Embryonic facial prominence (tissue), 1 donor: ENCODE data around the gene CTIF.

ENCODE experiments used
- DNase-seq: peaks from one replicate; pipeline ENCODE4 v3.0.0-alpha.2; 2016; ENCODE audit errors: extremely low spot score

The CTIF gene

DNA sequence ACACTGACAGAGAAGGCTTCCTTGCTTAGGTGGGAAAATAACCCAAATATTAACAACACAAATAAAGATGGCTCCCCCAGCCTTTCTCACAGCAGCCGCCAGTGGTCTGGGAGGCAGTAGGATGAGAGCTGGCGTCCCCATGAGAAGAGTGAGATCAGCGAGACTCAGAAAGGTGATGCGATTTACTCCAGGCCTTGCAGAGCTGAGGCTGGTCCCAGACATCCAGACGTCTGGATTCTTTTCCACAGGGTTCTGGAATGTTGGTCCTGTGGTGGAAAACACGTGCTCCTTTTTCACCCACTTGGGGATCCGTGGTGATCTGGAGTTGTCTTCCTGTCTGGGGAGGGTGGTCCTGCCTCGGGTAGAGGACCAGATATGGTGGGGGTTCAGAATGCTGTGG lies 190.6 kb downstream of the CTIF start:
- no peak for DNase-seq

DNA sequence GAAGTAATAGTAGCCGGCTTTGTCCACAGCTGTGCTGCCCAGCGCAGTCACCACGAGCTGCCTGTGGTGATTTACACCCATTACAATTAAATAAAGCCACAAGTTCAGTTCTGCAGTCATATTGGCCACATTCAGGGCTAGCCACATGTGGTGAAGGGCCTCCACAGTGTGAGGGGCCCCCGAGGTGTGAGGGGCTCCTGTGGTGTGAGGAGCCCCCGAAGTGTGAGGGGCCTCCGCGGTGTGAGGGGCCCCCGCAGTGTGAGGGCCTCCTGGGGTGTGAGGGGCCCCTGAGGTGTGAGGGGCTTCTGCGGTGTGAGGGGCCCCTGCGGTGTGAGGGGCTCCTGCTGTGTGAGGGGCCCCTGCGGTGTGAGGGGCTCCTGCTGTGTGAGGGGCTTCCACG lies 191.2 kb downstream of the CTIF start:
- no peak for DNase-seq

GRCh38 chr18:48732767-48733424 lies 194.1 kb downstream of the CTIF start:
- DNase-seq, result no peak

DNA sequence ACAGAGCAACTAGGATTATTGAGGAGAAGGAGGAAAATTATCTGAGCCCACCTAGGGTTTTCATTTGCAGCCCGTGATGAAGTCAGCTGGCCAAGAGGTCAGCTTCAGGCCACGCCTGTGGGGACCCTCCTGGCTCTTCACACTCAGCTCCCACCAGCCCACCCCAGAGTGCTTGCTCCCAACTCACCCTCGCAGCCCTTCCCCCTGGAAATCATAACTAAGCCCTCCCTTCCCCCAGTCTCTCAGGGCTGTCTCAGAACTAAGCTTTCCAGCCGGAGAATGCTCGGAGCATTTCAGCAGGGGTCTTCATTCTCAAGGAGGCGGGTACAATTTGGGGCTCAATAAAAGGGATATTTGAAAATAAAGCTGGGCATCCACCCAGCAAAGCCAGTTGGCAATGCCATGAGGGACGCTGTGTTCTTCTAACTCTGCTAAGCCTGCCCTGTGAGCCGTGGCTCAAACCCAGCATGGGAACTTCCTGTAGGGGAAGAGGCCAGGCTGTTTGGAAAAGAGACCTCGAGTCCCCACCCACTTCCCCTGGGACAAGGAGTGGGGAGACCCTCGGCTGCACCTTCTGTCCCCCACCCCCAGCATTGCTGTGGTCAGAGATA lies 194.9 kb downstream of the CTIF start:
- DNase-seq, result no peak

- no peak for DNase-seq
Observed at GRCh38 chr18:48734460-48734859, 195.6 kb downstream of the CTIF start.

DNA sequence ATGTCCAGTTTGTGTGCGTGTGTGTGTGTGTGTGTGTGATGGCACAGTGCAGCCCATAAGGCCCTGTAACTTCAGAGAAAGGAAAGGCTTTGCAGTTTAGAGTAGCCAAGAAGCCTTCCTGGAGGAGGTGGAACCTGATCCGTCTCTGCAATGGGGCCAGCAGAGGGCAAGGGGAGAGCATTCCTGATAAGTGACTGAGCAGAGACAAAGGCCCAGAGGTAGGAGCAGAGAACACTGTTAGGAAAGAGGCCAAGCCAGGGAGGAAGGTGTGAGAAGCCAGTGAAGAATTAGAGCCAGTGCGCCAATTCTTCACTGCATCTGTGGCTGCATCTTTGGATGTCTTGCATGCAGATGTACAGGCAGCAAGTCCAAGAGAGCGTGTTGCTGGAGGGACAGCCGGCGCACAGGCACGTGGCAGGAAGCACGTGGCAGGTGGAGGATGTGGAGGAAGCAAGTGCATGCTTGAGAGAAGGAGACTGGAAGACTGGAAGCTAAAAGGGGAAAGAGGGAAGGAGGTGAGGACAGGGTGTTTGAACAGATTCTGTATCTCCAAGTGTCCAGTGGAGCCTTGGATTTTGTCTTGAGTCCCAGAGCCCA lies 196.3 kb downstream of the CTIF start:
- DNase-seq, result no peak

DNA sequence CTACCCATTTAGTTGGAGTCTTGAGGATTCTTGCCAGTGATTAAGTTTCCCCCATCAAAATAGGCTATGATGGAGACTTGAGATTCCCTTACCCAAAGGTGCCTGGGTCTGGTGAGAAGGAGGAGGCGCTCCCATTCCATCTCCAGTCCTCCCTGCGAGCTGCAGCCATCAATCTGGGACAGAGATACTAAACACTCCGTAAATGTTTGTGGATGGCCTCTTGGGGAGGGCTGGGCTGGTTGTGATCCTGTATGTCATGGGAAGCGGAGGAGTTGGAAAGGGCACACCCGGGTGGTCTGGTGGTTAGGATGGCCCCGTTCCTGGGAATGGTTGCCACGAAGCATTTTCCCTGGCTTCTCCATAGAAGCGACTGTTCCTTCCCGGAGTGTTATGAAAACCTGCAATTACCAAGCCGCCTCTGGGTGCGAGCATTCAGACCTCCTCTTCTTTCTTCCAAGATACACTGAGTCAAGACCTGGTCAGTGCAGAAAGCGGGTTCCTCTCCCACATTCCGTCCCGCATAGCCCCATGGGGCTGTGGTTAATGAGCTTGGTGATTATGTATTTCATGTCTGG lies 196.9 kb downstream of the CTIF start:
- no peak for DNase-seq

GRCh38 chr18:48736321-48737260 lies 197.8 kb downstream of the CTIF start:
- no peak for DNase-seq

DNA sequence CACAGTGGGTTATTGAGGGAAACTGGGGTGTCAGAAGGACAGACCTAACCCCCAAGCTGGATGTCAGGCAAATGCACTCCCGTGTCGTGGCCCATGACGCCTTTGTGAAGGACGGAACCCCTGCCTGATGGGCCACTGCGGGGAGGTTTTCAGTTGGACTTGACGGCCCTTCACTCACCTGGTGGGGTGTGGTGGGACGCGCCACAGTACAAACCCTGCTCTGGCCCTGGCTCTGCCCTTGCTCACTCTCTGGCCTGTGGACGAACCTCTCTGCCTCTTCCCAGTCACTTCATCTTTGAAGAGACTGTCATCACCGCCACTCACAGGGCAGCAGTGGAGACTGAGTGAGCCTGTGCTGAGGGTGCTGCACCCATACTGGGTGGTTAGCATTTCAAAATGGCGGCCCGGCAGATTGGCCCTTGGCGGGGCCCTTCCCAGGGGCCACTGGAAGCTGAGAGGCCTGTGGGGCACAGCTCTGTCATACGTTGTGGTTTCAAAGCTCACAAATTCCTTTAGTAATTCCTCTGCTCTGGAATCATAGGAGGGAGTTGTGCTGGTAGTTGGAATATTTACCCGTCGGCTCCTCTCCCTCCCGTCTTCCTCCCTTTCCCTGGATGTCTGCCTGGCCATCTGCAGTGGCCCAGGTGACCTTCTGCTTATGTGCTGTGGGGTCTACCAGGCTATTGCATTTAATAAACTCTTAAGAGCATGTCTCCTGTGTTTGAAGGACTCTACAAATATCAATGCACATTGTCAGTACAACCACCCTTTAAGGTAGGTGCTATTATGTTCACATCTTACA lies 200.6 kb downstream of the CTIF start:
- no peak for DNase-seq

DNA sequence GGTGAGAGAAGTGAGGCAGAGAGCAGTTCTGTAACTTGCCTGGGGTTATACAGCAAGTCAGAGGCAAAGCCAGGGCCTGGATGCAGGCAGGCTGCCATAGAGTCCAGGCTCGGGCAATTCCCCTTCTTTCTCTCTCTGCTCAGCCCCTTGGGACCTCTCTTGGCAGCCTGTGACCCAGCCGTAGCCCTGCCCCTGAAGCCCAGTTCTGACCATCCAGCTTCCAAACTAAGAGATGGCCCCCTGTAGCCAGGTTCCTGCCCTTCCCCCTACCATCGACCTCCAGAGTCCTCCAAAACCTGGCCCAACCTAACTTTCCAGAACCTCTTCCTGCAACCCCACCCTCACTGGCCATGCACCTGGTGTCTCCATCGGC lies 201.2 kb downstream of the CTIF start:
- no peak for DNase-seq

GRCh38 chr18:48740851-48741485 lies 202.1 kb downstream of the CTIF start:
- no peak for DNase-seq

GRCh38 chr18:48741866-48742265 lies 203.0 kb downstream of the CTIF start:
- DNase-seq, result no peak

- DNase-seq, result no peak
Observed at GRCh38 chr18:48742304-48742703, 203.5 kb downstream of the CTIF start.

DNA sequence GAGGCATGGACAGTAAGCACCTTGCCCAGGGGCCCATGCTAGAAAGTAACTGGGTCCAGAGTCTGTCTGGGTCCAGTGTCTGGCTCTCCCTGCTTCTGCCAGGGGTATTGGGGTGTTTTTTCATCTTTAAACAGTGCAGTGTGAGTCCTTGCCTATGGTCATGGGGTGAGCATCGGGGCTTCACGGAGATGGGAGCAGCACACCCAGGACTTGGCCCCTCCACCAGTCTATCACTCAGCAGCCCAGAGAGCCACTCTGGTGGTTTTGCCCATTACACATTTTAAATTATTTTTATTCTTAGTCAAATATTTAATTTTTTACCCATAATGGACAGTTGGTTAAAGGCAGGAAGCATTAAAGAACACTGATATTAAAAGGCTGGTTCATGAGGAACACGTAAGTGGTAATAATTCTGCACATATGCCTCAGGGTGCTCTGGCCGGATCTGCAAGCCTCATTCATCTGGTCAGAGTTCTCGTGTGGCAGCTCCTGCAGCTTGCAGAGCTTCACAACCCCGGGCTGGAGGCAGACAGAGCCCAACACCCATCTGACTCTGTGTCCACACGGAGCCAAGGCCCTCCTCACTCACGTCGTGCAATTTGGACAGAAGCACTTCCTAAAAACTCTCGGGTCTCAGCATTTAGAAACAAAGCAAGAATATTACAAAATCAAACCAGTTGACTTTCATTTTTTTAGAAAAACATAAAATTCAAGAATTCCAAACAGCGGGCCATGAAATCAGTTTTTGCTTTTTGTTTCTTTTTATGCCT lies 204.1 kb downstream of the CTIF start:
- no peak for DNase-seq

- no peak for DNase-seq
Observed at GRCh38 chr18:48743886-48744285, 205.1 kb downstream of the CTIF start.

DNA sequence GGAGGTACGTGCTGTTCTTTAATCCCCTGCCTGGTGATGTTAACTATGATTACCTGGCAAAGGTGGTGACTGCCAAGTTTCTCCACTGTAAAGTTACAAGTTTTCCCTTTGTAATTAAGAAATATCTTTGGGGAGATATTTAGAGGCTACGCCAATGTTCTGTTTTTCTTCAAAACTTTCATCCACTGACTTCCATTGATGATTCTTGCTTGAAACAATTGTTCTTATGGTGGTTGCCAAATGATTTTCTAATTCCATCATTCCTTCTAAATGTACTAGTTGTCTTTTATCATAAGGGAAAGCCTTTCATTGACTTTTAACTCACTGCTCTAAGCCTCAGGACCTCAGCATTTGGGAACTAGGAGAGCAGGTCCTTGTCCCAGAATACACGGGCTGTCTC lies 206.5 kb downstream of the CTIF start:
- no peak for DNase-seq

DNA sequence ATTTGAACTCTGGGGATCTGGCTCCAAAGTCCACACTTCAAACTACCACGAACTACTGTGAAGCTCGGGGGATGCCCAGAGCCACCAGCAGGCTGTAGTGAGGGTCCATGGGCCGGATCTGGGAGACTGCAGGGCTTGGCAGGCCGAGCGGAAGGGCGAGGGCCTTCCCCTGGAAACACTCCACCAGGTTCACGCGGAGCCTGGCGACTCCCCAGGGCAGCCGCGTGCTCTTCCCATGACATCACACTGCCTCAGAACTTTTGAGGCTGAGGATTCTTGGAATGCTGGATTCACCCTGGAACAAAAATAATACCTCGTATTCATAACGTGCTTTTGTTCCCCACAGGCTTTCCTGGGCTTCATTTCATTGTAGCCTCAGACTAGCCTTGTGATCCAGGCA lies 210.9 kb downstream of the CTIF start:
- DNase-seq, result no peak

DNA sequence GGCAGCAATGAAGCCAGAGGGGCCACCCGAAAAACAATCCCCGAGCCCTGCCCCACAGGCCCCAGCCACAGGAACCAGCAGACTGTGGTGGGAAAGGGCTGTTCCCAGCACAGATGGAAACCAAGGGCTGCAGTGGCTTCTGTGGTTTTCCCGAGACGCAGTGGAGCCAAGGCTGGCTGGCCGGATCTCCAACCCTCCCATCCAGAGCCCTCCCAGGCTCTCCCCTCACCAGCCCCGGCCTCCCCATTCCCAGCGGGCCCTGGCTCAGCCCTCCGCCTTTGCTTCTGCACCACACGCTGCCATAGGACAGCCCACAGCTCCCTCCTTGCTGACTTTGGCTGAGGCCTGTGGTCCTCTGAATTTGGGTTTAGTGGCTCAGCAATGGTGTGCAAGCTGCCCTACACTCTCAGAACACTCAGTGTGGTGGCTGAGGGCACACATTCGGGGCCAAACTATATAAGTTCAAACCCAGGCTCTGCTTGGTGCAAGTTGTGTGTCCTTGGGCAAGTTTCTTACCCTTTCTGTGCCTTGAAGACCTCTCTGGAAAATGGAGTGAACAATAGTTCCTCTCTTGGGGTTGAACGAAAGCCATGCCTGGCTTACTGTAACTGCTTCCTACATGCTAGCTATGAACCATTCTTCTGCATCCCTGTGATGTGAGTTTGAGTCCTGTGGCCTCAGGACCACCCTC lies 211.8 kb downstream of the CTIF start:
- DNase-seq, result no peak

GRCh38 chr18:48751727-48752468 lies 213.1 kb downstream of the CTIF start:
- DNase-seq, result no peak
